GM10248 (cell line): ENCODE data around the gene C12orf43.
"Not testable (repeated sequence)": the region's sequence is repeated elsewhere in the genome, so short reads cannot be mapped to it uniquely, and the experiment has no call there.

ENCODE experiments used
- CTCF ChIA-PET: fragments of 300-600 bp; sonication (Branson Sonifier 250); formaldehyde crosslinking; extraction: SDS; loops from one replicate; lab custom pipeline; 2021; ENCODE audit warnings: antibody characterized with exemption; lab: Yijun Ruan, JAX
- POLR2A ChIA-PET: fragments of 350-650 bp; sonication (Branson Sonifier 250); formaldehyde crosslinking; extraction: SDS; loops from one replicate; lab custom pipeline; 2020; ENCODE audit warnings: antibody characterized with exemption; lab: Yijun Ruan, JAX
- DNase-seq: peaks from one replicate; pipeline ENCODE4 v3.0.0; 2012; ENCODE audit errors: extremely low spot score
- CTCF ChIP-seq: IDR thresholded peaks from 2 replicates; pipeline ENCODE4 v1.5.1; 2012; ENCODE audit warnings: mild to moderate bottlenecking, low read depth; ENCODE audit errors: extremely low read depth, missing control alignments, control extremely low read depth

Gene C12orf43, protein sequence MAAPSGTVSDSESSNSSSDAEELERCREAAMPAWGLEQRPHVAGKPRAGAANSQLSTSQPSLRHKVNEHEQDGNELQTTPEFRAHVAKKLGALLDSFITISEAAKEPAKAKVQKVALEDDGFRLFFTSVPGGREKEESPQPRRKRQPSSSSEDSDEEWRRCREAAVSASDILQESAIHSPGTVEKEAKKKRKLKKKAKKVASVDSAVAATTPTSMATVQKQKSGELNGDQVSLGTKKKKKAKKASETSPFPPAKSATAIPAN

GRCh38 chr12:121015825-121016766 is at the start of gene C12orf43:
TSS of gene C12orf43 (minus strand) at chr12:121016487. CDS start at chr12:121016474, 13 bp downstream.
- CTCF ChIA-PET: interaction anchor here (2.2 kb wide), 1 partner anchor 10 kb away, joined by 12 read pairs; no protein-coding TSS in a partner anchor
- POLR2A ChIA-PET: no interaction called here
- peak; percentile 97 for DNase-seq
- no peak for TF ChIP-seq CTCF

DNA sequence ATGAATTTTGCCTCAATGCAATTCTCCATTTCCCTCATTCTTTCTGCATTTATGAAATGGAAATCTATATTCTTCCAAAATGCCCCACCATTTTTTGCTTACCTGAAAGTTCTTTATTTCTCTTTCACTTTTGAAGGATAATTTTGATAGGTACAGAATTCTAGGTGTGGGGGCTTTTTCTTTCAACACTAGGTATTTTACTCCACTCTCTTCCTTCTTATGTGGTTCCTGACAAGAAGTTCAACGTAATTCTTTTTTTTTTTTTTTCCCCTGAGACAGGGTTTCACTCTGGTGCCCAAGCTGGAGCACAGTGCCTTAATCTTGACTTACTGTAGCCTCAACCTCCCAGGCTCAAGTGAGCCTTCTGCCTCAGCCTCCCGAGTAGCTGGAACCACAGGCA is 49.1 kb upstream of the C12orf43 start:
- CTCF ChIA-PET: interaction anchor here (1.0 to 1.8 kb wide), 5 partner anchors 13 to 32 kb away, joined by 3 to 6 read pairs (median 3); no protein-coding TSS in a partner anchor
- DNase-seq: no peak
- POLR2A ChIA-PET: interaction anchor here (0.7 kb wide), 1 partner anchor 1074 kb away, joined by 5 read pairs; no protein-coding TSS in a partner anchor
- TF ChIP-seq CTCF: no peak

DNA sequence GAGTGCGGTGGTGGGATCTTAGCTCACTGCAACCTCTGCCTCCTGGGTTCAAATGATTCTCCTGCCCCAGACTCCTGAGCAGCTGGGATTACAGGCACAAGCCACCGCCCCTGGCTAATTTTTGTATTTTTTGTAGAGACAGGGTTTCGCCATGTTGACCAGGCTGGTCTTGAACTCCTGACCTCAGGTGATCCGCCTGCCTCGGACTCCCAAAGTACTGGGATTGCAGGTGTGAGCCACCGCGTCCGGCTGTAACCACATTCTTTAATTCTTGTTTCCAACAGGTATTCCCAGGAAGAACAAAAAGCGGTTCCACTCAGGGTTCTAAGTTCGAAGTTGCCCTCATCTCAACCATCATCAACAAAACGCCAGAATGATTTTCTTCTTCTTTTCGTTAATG is 48.3 kb upstream of the C12orf43 start:
- POLR2A ChIA-PET: interaction anchor here (0.7 kb wide), 1 partner anchor 1075 kb away, joined by 5 read pairs; no protein-coding TSS in a partner anchor
- not testable (repeated sequence) for DNase-seq
- CTCF ChIA-PET: interaction anchor here (1.0 to 1.8 kb wide), 4 partner anchors 13 to 33 kb away, joined by 3 to 6 read pairs (median 4); no protein-coding TSS in a partner anchor

- POLR2A ChIA-PET: no interaction called here
- TF ChIP-seq CTCF: no peak
- no peak for DNase-seq
- CTCF ChIA-PET: interaction anchor here (1.5 to 1.8 kb wide), 2 partner anchors 25 to 32 kb away, joined by 4 to 6 read pairs; no protein-coding TSS in a partner anchor
Observed at GRCh38 chr12:121064116-121064515, 47.8 kb upstream of the C12orf43 start.

DNA sequence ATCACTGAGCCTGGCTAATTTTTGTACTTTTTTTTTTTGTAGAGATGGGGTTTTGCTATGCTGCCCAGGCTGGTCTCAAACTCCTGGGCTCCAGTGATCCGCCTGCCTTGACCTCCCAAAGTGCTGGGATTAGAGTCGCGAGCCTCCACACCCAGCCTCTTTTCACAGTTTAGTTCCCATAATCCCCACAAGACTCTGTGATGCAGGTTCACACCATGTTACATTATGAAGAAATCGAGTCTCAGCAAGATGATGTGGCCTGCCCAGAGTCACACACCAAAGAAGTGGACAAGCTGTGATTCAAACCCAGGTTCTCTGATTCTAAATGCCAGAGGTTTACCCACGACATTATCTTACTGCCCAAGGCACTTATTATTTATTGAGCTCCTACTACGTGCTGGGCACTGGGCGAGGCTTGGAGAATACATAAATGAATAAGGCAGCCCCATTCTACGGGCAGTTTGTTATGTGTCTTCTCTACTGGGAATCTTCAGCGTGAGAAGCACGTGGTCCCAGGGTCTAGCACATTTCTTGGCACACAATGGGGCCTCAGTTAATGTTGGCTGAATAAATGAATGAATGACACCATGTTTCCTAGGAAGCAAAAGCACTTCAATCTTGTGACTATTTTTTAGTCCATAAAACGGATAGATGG is 46.2 kb upstream of the C12orf43 start:
- TF ChIP-seq CTCF: no peak
- ChIA-PET CTCF (interaction anchor here (1.0 to 3.8 kb wide), 8 partner anchors 9 to 364 kb away, joined by 3 to 25 read pairs (median 4); no protein-coding TSS in a partner anchor), POLR2A (no interaction called here)
- no peak for DNase-seq

DNA sequence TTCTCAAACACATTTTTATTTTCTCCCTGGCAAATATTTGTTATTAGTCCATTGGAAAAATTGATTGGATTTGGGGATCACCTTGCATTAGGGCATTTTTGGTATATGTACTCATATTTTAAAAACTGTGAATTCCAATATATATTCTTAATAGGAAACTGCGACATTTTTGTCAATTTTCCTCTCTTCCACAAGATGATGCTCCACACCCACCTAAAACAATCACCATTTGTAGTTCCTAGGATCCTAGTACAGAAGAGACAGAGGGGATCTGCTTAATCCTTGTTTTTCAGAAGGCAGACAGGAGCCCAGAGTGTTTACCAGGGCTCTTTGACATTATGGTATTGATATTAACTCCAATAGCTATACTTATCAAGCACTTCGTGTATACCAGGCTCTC is 45.5 kb upstream of the C12orf43 start:
- DNase-seq: no peak
- TF ChIP-seq CTCF: peak; percentile 9
- POLR2A ChIA-PET: no interaction called here
- CTCF ChIA-PET: interaction anchor here (0.6 to 3.8 kb wide), 14 partner anchors 8 to 363 kb away, joined by 3 to 25 read pairs (median 5); no protein-coding TSS in a partner anchor
